GM12878 (cell line): ENCODE data around the gene DEXI. TPM values are rescaled to one million over a fixed set of nuclear protein-coding genes. Genes with fewer than 3 reads are reported as not detected.

Experiments used
- ATAC-seq: fragments of 200-7000 bp; cut with Tn5 transposase; 3 replicates; pipeline ENCODE4 v1.9.1; 2020; ENCODE audit warnings: mild to moderate bottlenecking, moderate library complexity
- BruUV-seq: library from RNA; stranded (reverse); fragments of 400-500 nt; replicated peaks from 2 replicates; lab custom pipeline; 2021; lab: Mats Ljungman, UMichigan
- CTCF ChIA-PET: fragments of 300-600 bp; sonication (Branson Sonifier 250); formaldehyde crosslinking; extraction: SDS; loops from one replicate; lab custom pipeline; 2021; ENCODE audit warnings: inconsistent platforms; lab: Yijun Ruan, JAX
- POLR2A ChIA-PET: fragments of 350-600 bp; formaldehyde crosslinking; extraction: SDS; loops from one replicate; lab custom pipeline; 2021; ENCODE audit warnings: inconsistent platforms; lab: Charles Lee
- RAD21 ChIA-PET: fragments of 300-600 bp; sonication (Branson Sonifier 250); formaldehyde crosslinking; loops from one replicate; lab custom pipeline; 2023; ENCODE audit warnings: antibody characterized with exemption; ENCODE audit not compliant: unreplicated experiment; lab: Charles Lee
- SMC1A ChIA-PET: fragments of 300-600 bp; sonication (Branson Sonifier 250); formaldehyde crosslinking; loops from one replicate; lab custom pipeline; 2023; ENCODE audit not compliant: unreplicated experiment, uncharacterized antibody; lab: Charles Lee
- DNase-seq: peaks from one replicate; pipeline ENCODE4 v3.0.0-alpha.2; 2011; ENCODE audit warnings: low read depth, low spot score
- FAIRE-seq: peaks from 3 replicates; lab custom pipeline; 2011; peaks lifted over from hg19 to GRCh38; lab: Jason Lieb, UNC
- H2AFZ ChIP-seq: 2 replicates; pipeline ENCODE4 v1.6.0; 2011; ENCODE audit warnings: low read depth, low read length, control low read depth; ENCODE audit not compliant: control insufficient read depth
- H3K27ac ChIP-seq: 2 replicates; pipeline ENCODE4 v1.5.1; 2011; ENCODE audit warnings: control low read depth; ENCODE audit not compliant: control insufficient read depth, insufficient read depth
- H3K27me3 ChIP-seq, 2 experiments: replicated peaks in 1 of 2; 2 replicates each; pipeline versions ENCODE4 v1.6.0 to v1.6.1; 2011; ENCODE audit warnings: low read length in 1 of 2; ENCODE audit not compliant: control insufficient read depth in 2 of 2, insufficient read depth in 2 of 2
- H3K36me3 ChIP-seq, 2 experiments: 2 replicates each; pipeline ENCODE4 v1.5.1; 2011; ENCODE audit warnings: low read length in 1 of 2; ENCODE audit not compliant: control insufficient read depth in 2 of 2, insufficient read depth in 2 of 2
- H3K4me1 ChIP-seq: 2 replicates; pipeline ENCODE4 v1.6.1; 2011; ENCODE audit warnings: mild to moderate bottlenecking, low read length, moderate library complexity, mixed read lengths; ENCODE audit not compliant: control insufficient read depth, insufficient read depth
- H3K4me2 ChIP-seq: 2 replicates; pipeline ENCODE4 v1.6.0; 2011; ENCODE audit warnings: control low read depth; ENCODE audit not compliant: control insufficient read depth, insufficient read depth
- H3K4me3 ChIP-seq: fragments of 200-600 bp; sonication (generic); 2 replicates; pipeline ENCODE4 v1.5.1; 2016
- H3K79me2 ChIP-seq: 2 replicates; pipeline ENCODE4 v1.6.0; 2011; ENCODE audit warnings: low read length; ENCODE audit not compliant: control insufficient read depth, insufficient read depth
- H3K9ac ChIP-seq: 2 replicates; pipeline ENCODE4 v1.8.0; 2011; ENCODE audit warnings: low read length, control low read depth, mixed read lengths; ENCODE audit not compliant: control insufficient read depth, insufficient read depth
- H3K9me3 ChIP-seq: replicated peaks from 3 replicates; pipeline ENCODE4 v1.5.1; 2011; ENCODE audit warnings: mild to moderate bottlenecking, low read length; ENCODE audit not compliant: control insufficient read depth, insufficient read depth
- H4K20me1 ChIP-seq: 2 replicates; pipeline ENCODE4 v1.6.0; 2011; ENCODE audit not compliant: control insufficient read depth, insufficient read depth
- BCL3 ChIP-seq: IDR thresholded peaks from 2 replicates; pipeline ENCODE4 v1.6.1; 2011; ENCODE audit warnings: borderline replicate concordance, low read depth, mild to moderate bottlenecking, moderate library complexity, low read length; ENCODE audit not compliant: insufficient read depth, poor library complexity, severe bottlenecking
- BHLHE40 ChIP-seq, 2 experiments: fragments of 450-650 bp in 1 of 2; IDR thresholded peaks; 2 replicates each; pipeline ENCODE4 v1.6.1; 2011 to 2017; ENCODE audit warnings: low read depth in 2 of 2, borderline replicate concordance in 1 of 2, improper control_type of control experiment in 1 of 2, low read length in 1 of 2, mild to moderate bottlenecking in 1 of 2
- POLR2A ChIP-seq: IDR thresholded peaks from 2 replicates; pipeline ENCODE4 v1.6.1; 2011; ENCODE audit warnings: low read depth, mild to moderate bottlenecking, low read length
- POLR2AphosphoS5 ChIP-seq: IDR thresholded peaks from 2 replicates; pipeline ENCODE4 v1.6.1; 2011; ENCODE audit warnings: mild to moderate bottlenecking, low read length, inconsistent platforms
- RUNX3 ChIP-seq: IDR thresholded peaks from 2 replicates; pipeline ENCODE4 v1.6.1; 2012; ENCODE audit warnings: low read length, inconsistent platforms
- ZBED1 ChIP-seq: IDR thresholded peaks from 2 replicates; pipeline ENCODE4 v1.6.1; 2016; ENCODE audit warnings: borderline replicate concordance
- WGBS: methylation state at CpG from one replicate; pipeline ENCODE4 v1.1.6; 2016; ENCODE audit warnings: low lambda C conversion rate; ENCODE audit not compliant: insufficient replicate concordance, insufficient coverage; ENCODE audit errors: missing lambda C conversion rate; 5-methylcytosine and 5-hydroxymethylcytosine counted together
- in situ Hi-C: fragments of 300-500 bp; cut with MboI; formaldehyde crosslinking; loops from 9 replicates; pipeline ENCODE4 v1.14.3; 2018; ENCODE audit warnings: mixed read lengths
- intact Hi-C: fragments of 100-400 bp; cut with micrococcal nuclease; formaldehyde crosslinking; loops from one replicate; pipeline ENCODE4 v1.14.2; 2022; ENCODE audit not compliant: unreplicated experiment
- polyA plus RNA-seq, 11 experiments: library from polyadenylated mRNA; depleted of rRNA in 4 of 11; unstranded in 6 of 11; stranded (reverse) in 5 of 11; fragments of >200 nt; fragmentation: Nextera tagmentation in 4 of 11; fragmentation: Illumina TruSeq in 1 of 11; extraction: Ambion mirVana in 4 of 11; extraction: Trizol in 1 of 11; gene quantifications; 1 replicate in 1 of 11; 2 replicates in 10 of 11; pipeline versions ENCODE4 v1.2.1 to v1.2.3, GENCODE V29; 2011 to 2016; ENCODE audit warnings: inconsistent platforms in 2 of 11, missing spikeins in 2 of 11, low read depth in 1 of 11
- total RNA-seq, 4 experiments: library from RNA; depleted of rRNA in 3 of 4; stranded (reverse); fragments of >200 nt in 3 of 4; fragmentation: Illumina TruSeq in 1 of 4; extraction: Trizol in 1 of 4; gene quantifications; 2 replicates each; pipeline versions ENCODE4 v1.2.1 to v1.2.3, GENCODE V29; 2013 to 2021
- TF ChIP-seq, protein P1 (sequence below): IDR thresholded peaks from 2 replicates; pipeline ENCODE4 v1.6.1; 2011; ENCODE audit warnings: low read depth, low read length, improper control_type of control experiment, borderline replicate concordance

Gene DEXI
- total and polyA plus RNA-seq, 10 of the 15 experiments (the other 5 are each of a cell fraction or from before 2014, with no cell fraction given) = 1.4 to 26.3 (median 18.4) TPM

DNA sequence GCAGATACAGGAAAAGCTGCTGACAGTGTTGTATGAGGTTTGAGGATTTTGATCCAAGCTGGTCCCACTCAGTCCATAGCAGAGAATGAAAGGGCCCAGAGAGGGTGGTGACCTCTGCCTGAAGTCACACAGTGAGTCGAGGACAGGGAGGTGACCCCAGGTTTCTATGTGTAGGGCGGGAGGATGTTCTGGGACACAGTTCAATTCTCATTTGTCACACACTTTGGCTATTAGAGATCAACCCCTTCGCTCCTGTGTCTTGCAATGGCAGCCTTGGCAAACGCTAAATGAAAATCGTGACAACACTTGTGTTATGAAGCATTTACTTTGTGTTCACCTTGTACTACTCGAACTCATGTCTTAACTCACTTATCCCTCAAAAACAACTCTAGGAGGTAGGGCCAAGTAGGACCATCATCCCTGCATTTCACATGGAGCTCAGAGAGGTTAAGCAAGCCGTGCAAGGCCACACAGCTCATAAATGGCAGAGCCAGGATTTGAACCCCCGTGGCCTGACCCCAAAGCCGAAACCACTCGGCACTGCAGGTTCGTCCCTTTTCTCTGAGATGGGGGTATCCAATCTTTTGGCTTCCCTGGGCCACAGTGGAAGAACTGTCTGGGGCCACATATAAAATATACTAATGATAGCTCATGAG is 10.2 kb downstream of the DEXI start:
- peak; percentile 57; the same call in 1 of the 2 replicates for TF ChIP-seq POLR2AphosphoS5
- peak; percentile 21 for TF ChIP-seq BCL3
- peak; percentile 16; the same call in 1 of the 2 replicates for TF ChIP-seq POLR2A
- TF ChIP-seq, protein P1, sequence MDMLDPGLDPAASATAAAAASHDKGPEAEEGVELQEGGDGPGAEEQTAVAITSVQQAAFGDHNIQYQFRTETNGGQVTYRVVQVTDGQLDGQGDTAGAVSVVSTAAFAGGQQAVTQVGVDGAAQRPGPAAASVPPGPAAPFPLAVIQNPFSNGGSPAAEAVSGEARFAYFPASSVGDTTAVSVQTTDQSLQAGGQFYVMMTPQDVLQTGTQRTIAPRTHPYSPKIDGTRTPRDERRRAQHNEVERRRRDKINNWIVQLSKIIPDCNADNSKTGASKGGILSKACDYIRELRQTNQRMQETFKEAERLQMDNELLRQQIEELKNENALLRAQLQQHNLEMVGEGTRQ = no peak
- 0 out of 2 replicates have a peak, but pooled peaks have one; percentile 32 for TF ChIP-seq ZBED1
- 0 out of 2 replicates have a peak, but pooled peaks have one; percentile 9 for TF ChIP-seq RUNX3
- no peak for TF ChIP-seq BHLHE40 (IDR thresholded peaks at IDR 0.05; ENCODE audit: borderline replicate concordance in 1 of 2, low read depth in 2 of 2, low read length in 1 of 2)
- H4K20me1 ChIP-seq = no peaks in the 10 kb centered on the region; the same call in 1 of the 2 replicates
- H3K79me2 ChIP-seq = peaks cover 9% of the 10 kb centered on the region
- H2AFZ ChIP-seq = no peak overlapping the region
- H3K4me3 ChIP-seq = no peak overlapping the region
- DNase-seq = no peak
- FAIRE-seq = no peak
- WGBS = 97% methylated on average over 11 of the region's 11 CpGs
- ATAC-seq = no peak
- ChIA-PET SMC1A (interaction anchor here (1.0 to 2.2 kb wide), 4 partner anchors 9 to 16 kb away, joined by 4 to 12 read pairs (median 4); partner anchors contain the start of gene DEXI), POLR2A (interaction anchor here (0.6 to 1.8 kb wide), 4 partner anchors 9 to 319 kb away, joined by 3 to 13 read pairs (median 4); partner anchors contain the start of genes DEXI and NUBP1), RAD21 (interaction anchor here (1.0 to 1.3 kb wide), 4 partner anchors 13 to 194 kb away, joined by 3 to 6 read pairs (median 4); no protein-coding TSS in a partner anchor), CTCF (interaction anchor here (0.7 to 2.5 kb wide), 4 partner anchors 13 to 665 kb away, joined by 3 to 11 read pairs (median 6); no protein-coding TSS in a partner anchor)
- H3K9ac ChIP-seq = no peak overlapping the region
- no peak overlapping the region for H3K4me2 ChIP-seq
- BruUV-seq = TSS peak; percentile 14
- no peak overlapping the region for H3K27ac ChIP-seq
- in situ Hi-C loops = no loop called here
- H3K36me3 ChIP-seq = peaks cover 0 to 2% of the 10 kb centered on the region in 2 experiments; a peak in 2 of 4 replicates
- no peaks in the 10 kb centered on the region for H3K27me3 ChIP-seq
- peaks cover 6% of the 10 kb centered on the region for H3K4me1 ChIP-seq
- no peaks in the 10 kb centered on the region for H3K9me3 ChIP-seq
- intact Hi-C loops = no loop called here
